ENCODE results near the gene F13A1. TPM values are rescaled to one million over a fixed set of nuclear protein-coding genes. Genes with fewer than 3 reads are reported as not detected.

Gene F13A1
- polyA plus RNA-seq, 1 of the 3 experiments (the other 2 are of a cell fraction) = not detected

GRCh38 chr6:6368040-6368683 is 47.7 kb upstream of the F13A1 start:
- DNase-seq = no peak
- no peaks in the 10 kb centered on the region for H3K79me2 ChIP-seq (ENCODE audit: insufficient read depth)
- H3K9ac ChIP-seq = no peak overlapping the region
- 10% methylated on average over 3 of the region's 3 CpGs for WGBS (ENCODE audit: low lambda C conversion rate)
- no peaks in the 10 kb centered on the region for H3K4me1 ChIP-seq (ENCODE audit: control insufficient read depth in 1 of 2, insufficient read depth in 2 of 2, low read depth in 1 of 2, low read length in 1 of 2)
- no peaks in the 10 kb centered on the region for H4K20me1 ChIP-seq (ENCODE audit: insufficient read depth)
- H3K27ac ChIP-seq (ENCODE audit: low read depth in 2 of 2, low read length in 1 of 2) = no peak overlapping the region
- no peaks in the 10 kb centered on the region for H3K9me2 ChIP-seq
- H3F3A ChIP-seq (replicated peaks; ENCODE audit: insufficient read depth) = no peaks in the 10 kb centered on the region
- H3K36me3 ChIP-seq (replicated peaks in 1 of 2; ENCODE audit: control insufficient read depth in 1 of 2, insufficient read depth in 2 of 2, low read length in 1 of 2) = no peaks in the 10 kb centered on the region
- H3K4me2 ChIP-seq = no peak overlapping the region
- CTCF ChIA-PET = no interaction called here
- TF ChIP-seq TEAD4 (IDR thresholded peaks at IDR 0.05; ENCODE audit: borderline replicate concordance, insufficient read depth) (no peak), TCF12 (IDR thresholded peaks at IDR 0.05) (no peak), SMC3 (IDR thresholded peaks at IDR 0.05; ENCODE audit: low read depth, low read length) (no peak), NFIC (IDR thresholded peaks at IDR 0.05; ENCODE audit: borderline replicate concordance) (no peak), USF2 (IDR thresholded peaks at IDR 0.05; ENCODE audit: borderline replicate concordance, low read depth, low read length) (no peak), FOXJ3 (CRISPR knock-in tag; IDR thresholded peaks at IDR 0.05) (no peak), JUND (IDR thresholded peaks at IDR 0.05) (no peak), YY1 (IDR thresholded peaks at IDR 0.05; ENCODE audit: low read depth) (no peak), TAF1 (IDR thresholded peaks at IDR 0.05; ENCODE audit: borderline replicate concordance, low read depth, low read length) (no peak), EP300 (IDR thresholded peaks at IDR 0.05; ENCODE audit: borderline replicate concordance in 1 of 2, low read depth in 1 of 2, low read length in 1 of 2) (no peak), REST (IDR thresholded peaks at IDR 0.05; ENCODE audit: low read depth, low read length) (no peak), RCOR1 (IDR thresholded peaks at IDR 0.05; ENCODE audit: low read length) (no peak), FOXM1 (IDR thresholded peaks at IDR 0.05; ENCODE audit: low read depth) (no peak), MEF2A (IDR thresholded peaks at IDR 0.05; ENCODE audit: borderline replicate concordance, low read depth) (no peak)
- TF ChIP-seq, protein P1, sequence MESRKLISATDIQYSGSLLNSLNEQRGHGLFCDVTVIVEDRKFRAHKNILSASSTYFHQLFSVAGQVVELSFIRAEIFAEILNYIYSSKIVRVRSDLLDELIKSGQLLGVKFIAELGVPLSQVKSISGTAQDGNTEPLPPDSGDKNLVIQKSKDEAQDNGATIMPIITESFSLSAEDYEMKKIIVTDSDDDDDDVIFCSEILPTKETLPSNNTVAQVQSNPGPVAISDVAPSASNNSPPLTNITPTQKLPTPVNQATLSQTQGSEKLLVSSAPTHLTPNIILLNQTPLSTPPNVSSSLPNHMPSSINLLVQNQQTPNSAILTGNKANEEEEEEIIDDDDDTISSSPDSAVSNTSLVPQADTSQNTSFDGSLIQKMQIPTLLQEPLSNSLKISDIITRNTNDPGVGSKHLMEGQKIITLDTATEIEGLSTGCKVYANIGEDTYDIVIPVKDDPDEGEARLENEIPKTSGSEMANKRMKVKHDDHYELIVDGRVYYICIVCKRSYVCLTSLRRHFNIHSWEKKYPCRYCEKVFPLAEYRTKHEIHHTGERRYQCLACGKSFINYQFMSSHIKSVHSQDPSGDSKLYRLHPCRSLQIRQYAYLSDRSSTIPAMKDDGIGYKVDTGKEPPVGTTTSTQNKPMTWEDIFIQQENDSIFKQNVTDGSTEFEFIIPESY (IDR thresholded peaks at IDR 0.05; ENCODE audit: borderline replicate concordance, low read depth) = no peak
- TF ChIP-seq, protein P2, sequence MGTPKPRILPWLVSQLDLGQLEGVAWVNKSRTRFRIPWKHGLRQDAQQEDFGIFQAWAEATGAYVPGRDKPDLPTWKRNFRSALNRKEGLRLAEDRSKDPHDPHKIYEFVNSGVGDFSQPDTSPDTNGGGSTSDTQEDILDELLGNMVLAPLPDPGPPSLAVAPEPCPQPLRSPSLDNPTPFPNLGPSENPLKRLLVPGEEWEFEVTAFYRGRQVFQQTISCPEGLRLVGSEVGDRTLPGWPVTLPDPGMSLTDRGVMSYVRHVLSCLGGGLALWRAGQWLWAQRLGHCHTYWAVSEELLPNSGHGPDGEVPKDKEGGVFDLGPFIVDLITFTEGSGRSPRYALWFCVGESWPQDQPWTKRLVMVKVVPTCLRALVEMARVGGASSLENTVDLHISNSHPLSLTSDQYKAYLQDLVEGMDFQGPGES (IDR thresholded peaks at IDR 0.05; ENCODE audit: low read depth, low read length) = no peak
- TF ChIP-seq, protein P3, sequence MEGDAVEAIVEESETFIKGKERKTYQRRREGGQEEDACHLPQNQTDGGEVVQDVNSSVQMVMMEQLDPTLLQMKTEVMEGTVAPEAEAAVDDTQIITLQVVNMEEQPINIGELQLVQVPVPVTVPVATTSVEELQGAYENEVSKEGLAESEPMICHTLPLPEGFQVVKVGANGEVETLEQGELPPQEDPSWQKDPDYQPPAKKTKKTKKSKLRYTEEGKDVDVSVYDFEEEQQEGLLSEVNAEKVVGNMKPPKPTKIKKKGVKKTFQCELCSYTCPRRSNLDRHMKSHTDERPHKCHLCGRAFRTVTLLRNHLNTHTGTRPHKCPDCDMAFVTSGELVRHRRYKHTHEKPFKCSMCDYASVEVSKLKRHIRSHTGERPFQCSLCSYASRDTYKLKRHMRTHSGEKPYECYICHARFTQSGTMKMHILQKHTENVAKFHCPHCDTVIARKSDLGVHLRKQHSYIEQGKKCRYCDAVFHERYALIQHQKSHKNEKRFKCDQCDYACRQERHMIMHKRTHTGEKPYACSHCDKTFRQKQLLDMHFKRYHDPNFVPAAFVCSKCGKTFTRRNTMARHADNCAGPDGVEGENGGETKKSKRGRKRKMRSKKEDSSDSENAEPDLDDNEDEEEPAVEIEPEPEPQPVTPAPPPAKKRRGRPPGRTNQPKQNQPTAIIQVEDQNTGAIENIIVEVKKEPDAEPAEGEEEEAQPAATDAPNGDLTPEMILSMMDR (IDR thresholded peaks at IDR 0.05) = no peak
- TF ChIP-seq, protein P4, sequence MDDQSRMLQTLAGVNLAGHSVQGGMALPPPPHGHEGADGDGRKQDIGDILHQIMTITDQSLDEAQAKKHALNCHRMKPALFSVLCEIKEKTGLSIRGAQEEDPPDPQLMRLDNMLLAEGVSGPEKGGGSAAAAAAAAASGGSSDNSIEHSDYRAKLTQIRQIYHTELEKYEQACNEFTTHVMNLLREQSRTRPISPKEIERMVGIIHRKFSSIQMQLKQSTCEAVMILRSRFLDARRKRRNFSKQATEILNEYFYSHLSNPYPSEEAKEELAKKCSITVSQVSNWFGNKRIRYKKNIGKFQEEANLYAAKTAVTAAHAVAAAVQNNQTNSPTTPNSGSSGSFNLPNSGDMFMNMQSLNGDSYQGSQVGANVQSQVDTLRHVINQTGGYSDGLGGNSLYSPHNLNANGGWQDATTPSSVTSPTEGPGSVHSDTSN (IDR thresholded peaks at IDR 0.05) = no peak
- H3K9me3 ChIP-seq = no peaks in the 10 kb centered on the region
- H2AFZ ChIP-seq (ENCODE audit: low read depth) = no peak overlapping the region
- POLR2A ChIA-PET = no interaction called here
- H3K27me3 ChIP-seq (ENCODE audit: insufficient read depth) = no peaks in the 10 kb centered on the region
- H3K4me3 ChIP-seq (ENCODE audit: low read depth in 2 of 2, low read length in 1 of 2) = no peak overlapping the region

Measured in SK-N-SH (cell line).